ENCODE measurements around the gene ITGBL1.

DNA sequence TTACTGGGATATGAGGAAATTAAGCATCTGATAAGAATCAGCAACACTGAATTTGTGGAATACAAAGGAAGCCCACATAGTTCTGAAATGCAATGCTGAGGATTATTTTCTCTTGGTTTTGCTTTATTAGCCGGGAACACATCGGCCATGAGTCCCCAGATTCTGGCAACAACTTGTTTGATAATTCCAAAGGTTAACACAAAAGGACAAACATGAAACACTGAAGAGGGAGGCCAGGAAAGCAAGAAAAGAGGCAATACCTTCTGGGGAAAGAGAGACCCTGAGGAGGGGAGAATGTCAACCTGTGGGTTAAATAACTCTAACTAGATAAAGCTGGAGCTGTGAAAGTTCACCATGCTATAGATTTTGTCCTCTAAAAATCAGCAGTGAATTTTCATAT, 285.9 kb downstream of the ITGBL1 start:
- TF ChIP-seq POLR2A (IDR thresholded peaks at IDR 0.05; ENCODE audit: low read length) = no peak
- TF ChIP-seq GATA1 (IDR thresholded peaks at IDR 0.05; ENCODE audit: low read depth, low read length) = no peak

All from erythroblast (primary cell).